Measurements from ENCODE around the gene CNPY2.

DNA sequence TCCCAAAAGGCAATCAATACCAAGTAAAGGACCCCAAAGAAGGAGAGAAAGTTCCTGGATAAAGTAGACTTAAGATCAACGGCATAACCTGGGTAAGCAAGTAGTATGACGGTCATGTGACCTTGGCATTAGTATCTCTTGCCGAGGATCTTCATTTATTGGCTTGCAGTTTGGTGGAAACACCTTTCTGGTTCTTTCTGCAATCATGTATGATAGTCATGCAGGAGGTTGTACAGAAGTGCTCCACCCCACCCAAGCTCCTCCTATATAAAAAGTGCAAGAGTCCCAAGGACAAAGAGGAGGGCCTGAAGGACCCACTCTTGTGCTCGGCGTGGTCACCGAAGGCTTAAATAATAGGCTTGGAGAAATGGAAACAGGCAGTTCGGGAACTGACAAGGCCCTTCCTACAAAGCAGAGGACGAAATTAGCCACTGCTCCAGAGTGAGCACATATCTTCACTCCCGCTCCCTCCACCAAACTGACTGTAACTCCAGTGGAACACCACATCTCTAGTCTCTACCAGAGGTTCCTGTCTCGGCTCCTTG is 16.4 kb downstream of the CNPY2 start:
- TF ChIP-seq POLR2A (IDR thresholded peaks at IDR 0.05): no peak
- TF ChIP-seq, protein P1, sequence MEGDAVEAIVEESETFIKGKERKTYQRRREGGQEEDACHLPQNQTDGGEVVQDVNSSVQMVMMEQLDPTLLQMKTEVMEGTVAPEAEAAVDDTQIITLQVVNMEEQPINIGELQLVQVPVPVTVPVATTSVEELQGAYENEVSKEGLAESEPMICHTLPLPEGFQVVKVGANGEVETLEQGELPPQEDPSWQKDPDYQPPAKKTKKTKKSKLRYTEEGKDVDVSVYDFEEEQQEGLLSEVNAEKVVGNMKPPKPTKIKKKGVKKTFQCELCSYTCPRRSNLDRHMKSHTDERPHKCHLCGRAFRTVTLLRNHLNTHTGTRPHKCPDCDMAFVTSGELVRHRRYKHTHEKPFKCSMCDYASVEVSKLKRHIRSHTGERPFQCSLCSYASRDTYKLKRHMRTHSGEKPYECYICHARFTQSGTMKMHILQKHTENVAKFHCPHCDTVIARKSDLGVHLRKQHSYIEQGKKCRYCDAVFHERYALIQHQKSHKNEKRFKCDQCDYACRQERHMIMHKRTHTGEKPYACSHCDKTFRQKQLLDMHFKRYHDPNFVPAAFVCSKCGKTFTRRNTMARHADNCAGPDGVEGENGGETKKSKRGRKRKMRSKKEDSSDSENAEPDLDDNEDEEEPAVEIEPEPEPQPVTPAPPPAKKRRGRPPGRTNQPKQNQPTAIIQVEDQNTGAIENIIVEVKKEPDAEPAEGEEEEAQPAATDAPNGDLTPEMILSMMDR (IDR thresholded peaks at IDR 0.05): no peak
